Ecto neural progenitor cell (in vitro differentiated cells): ENCODE data around the gene AP4S1.
"Not testable (repeated sequence)": the region's sequence is repeated elsewhere in the genome, so short reads cannot be mapped to it uniquely, and the experiment has no call there.

ENCODE experiments used
- DNase-seq: peaks from one replicate; pipeline ENCODE4 v3.0.0-alpha.2; 2018; ENCODE audit warnings: low spot score

The AP4S1 gene

GRCh38 chr14:31090883-31091764 lies 65.7 kb downstream of the AP4S1 start:
- no peak for DNase-seq

- no peak for DNase-seq
Measured at GRCh38 chr14:31092160-31092708, 66.8 kb downstream of the AP4S1 start.

- not testable (repeated sequence) for DNase-seq
Measured at GRCh38 chr14:31093884-31094839, 68.7 kb downstream of the AP4S1 start.

- not testable (repeated sequence) for DNase-seq
Measured at GRCh38 chr14:31095817-31096216, 70.4 kb downstream of the AP4S1 start.

- DNase-seq = no peak
Measured at GRCh38 chr14:31096255-31096654, 70.8 kb downstream of the AP4S1 start.

- no peak for DNase-seq
Measured at GRCh38 chr14:31097081-31097480, 71.6 kb downstream of the AP4S1 start.

GRCh38 chr14:31106768-31107167 lies 81.3 kb downstream of the AP4S1 start:
- DNase-seq = no peak

GRCh38 chr14:31109257-31109656 lies 83.8 kb downstream of the AP4S1 start:
- DNase-seq = no peak

GRCh38 chr14:31110872-31111271 lies 85.4 kb downstream of the AP4S1 start:
- DNase-seq = no peak

- no peak for DNase-seq
Measured at GRCh38 chr14:31113794-31114193, 88.3 kb downstream of the AP4S1 start.

GRCh38 chr14:31118892-31119291 lies 93.4 kb downstream of the AP4S1 start:
- DNase-seq = no peak

- no peak for DNase-seq
Measured at GRCh38 chr14:31122098-31122611, 96.7 kb downstream of the AP4S1 start.

GRCh38 chr14:31122921-31123320 lies 97.5 kb downstream of the AP4S1 start:
- DNase-seq = no peak

- no peak for DNase-seq
Measured at GRCh38 chr14:31124197-31124596, 98.7 kb downstream of the AP4S1 start.

GRCh38 chr14:31125231-31125630 lies 99.8 kb downstream of the AP4S1 start:
- DNase-seq = no peak

GRCh38 chr14:31126680-31127079 lies 101.2 kb downstream of the AP4S1 start:
- no peak for DNase-seq

- no peak for DNase-seq
Measured at GRCh38 chr14:31127690-31128089, 102.2 kb downstream of the AP4S1 start.

GRCh38 chr14:31128601-31129526 lies 103.4 kb downstream of the AP4S1 start:
- DNase-seq = no peak

GRCh38 chr14:31133133-31133532 lies 107.7 kb downstream of the AP4S1 start:
- DNase-seq = no peak

GRCh38 chr14:31137214-31137889 lies 111.9 kb downstream of the AP4S1 start:
- no peak for DNase-seq

GRCh38 chr14:31138301-31138700 lies 112.9 kb downstream of the AP4S1 start:
- DNase-seq = no peak
